ENCODE results near the gene KCNJ15. TPM values are rescaled to one million over a fixed set of nuclear protein-coding genes. Genes with fewer than 3 reads are reported as not detected.

Gene KCNJ15
- total RNA-seq, 1 experiment from 2014 or later, result not detected

GRCh38 chr21:38241029-38241740, 15.6 kb upstream of the KCNJ15 start:
- Histone ChIP-seq H3K9me2 (ENCODE audit: insufficient read depth) (no peaks in the 10 kb centered on the region), H3K4me3 (replicated peaks in 1 of 2; ENCODE audit: low read depth in 1 of 2, low read length in 2 of 2) (no peak overlapping the region), H3K36me3 (ENCODE audit: control insufficient read depth in 1 of 2, insufficient read depth in 2 of 2, low read length in 2 of 2) (no peaks in the 10 kb centered on the region), H3K27me3 (ENCODE audit: insufficient read depth, low read length) (no peaks in the 10 kb centered on the region), H4K20me1 (ENCODE audit: insufficient read depth) (no peaks in the 10 kb centered on the region), H3K9me3 (ENCODE audit: control insufficient read depth in 1 of 2, insufficient read depth in 1 of 2, low read depth in 1 of 2, low read length in 2 of 2) (peaks cover 0 to 21% of the 10 kb centered on the region in 2 experiments; a peak in 1 of 4 replicates), H3K4me1 (ENCODE audit: control insufficient read depth in 1 of 2, insufficient read depth in 2 of 2, low read length in 2 of 2) (no peaks in the 10 kb centered on the region), H3K79me2 (ENCODE audit: insufficient read depth, low read length) (no peaks in the 10 kb centered on the region), H3K27ac (ENCODE audit: low read depth, low read length) (no peak overlapping the region), H3K4me2 (ENCODE audit: low read length) (no peak overlapping the region), H3K9ac (ENCODE audit: low read length) (no peak overlapping the region), H2AFZ (ENCODE audit: low read depth, low read length, poor library complexity, severe bottlenecking) (no peak overlapping the region)
- BruUV-seq (replicated peaks), result no TSS peak
- ChIA-PET POLR2A (no interaction called here), RAD21 (ENCODE audit: low non-redundant PET in 1 of 2, low total read pairs in 2 of 2, uncharacterized antibody in 2 of 2, unreplicated experiment in 2 of 2) (no interaction called here), CTCF (no interaction called here)
- TF ChIP-seq EZH2phosphoT487 (IDR thresholded peaks at IDR 0.05; ENCODE audit: borderline replicate concordance), result no peak
- no peak for TF ChIP-seq CTCF (IDR thresholded peaks at IDR 0.05 in 2 of 3, conservative IDR thresholded peaks at IDR 0.05 in 1 of 3; ENCODE audit: borderline replicate concordance in 1 of 3, insufficient read depth in 1 of 3, low read depth in 2 of 3, low read length in 2 of 3)
- TF ChIP-seq SRF (IDR thresholded peaks at IDR 0.05; ENCODE audit: low read depth), result no peak
- no peak for TF ChIP-seq MAX (IDR thresholded peaks at IDR 0.05)
- ATAC-seq (no peak), DNase-seq (ENCODE audit: low read depth, low spot score) (no peak)
- intact Hi-C loops (cut with micrococcal nuclease), result no loop called here

GRCh38 chr21:38242061-38242460, 14.7 kb upstream of the KCNJ15 start:
- H3K4me1 ChIP-seq (ENCODE audit: control insufficient read depth in 1 of 2, insufficient read depth in 2 of 2, low read length in 2 of 2), result no peaks in the 10 kb centered on the region
- TF ChIP-seq REST (IDR thresholded peaks at IDR 0.05; ENCODE audit: low read depth) (no peak), POLR2A (IDR thresholded peaks at IDR 0.05; ENCODE audit: borderline replicate concordance, extremely low read depth, insufficient read depth, insufficient read length) (no peak), EGR1 (IDR thresholded peaks at IDR 0.05; ENCODE audit: low read depth) (no peak), SP1 (IDR thresholded peaks at IDR 0.05; ENCODE audit: low read depth) (no peak), ZNF274 (IDR thresholded peaks at IDR 0.05; ENCODE audit: low read depth, low read length) (no peak), EZH2phosphoT487 (IDR thresholded peaks at IDR 0.05; ENCODE audit: borderline replicate concordance) (no peak), ELF1 (IDR thresholded peaks at IDR 0.05; ENCODE audit: borderline replicate concordance, low read depth) (no peak), POLR2AphosphoS5 (IDR thresholded peaks at IDR 0.05; ENCODE audit: low read depth, low read length) (no peak), YY1 (IDR thresholded peaks at IDR 0.05; ENCODE audit: extremely low read depth, insufficient replicate concordance, low read depth, low read length) (no peak), SRF (IDR thresholded peaks at IDR 0.05; ENCODE audit: low read depth) (no peak), ZFX (IDR thresholded peaks at IDR 0.05) (no peak), JUND (IDR thresholded peaks at IDR 0.05) (no peak)
- H3K36me3 ChIP-seq (ENCODE audit: control insufficient read depth in 1 of 2, insufficient read depth in 2 of 2, low read length in 2 of 2), result no peaks in the 10 kb centered on the region
- ChIA-PET POLR2A (no interaction called here), CTCF (no interaction called here), RAD21 (ENCODE audit: low non-redundant PET in 1 of 2, low total read pairs in 2 of 2, uncharacterized antibody in 2 of 2, unreplicated experiment in 2 of 2) (no interaction called here)
- no peak overlapping the region for H3K27ac ChIP-seq (ENCODE audit: low read depth, low read length)
- intact Hi-C loops (cut with micrococcal nuclease), result no loop called here
- no peak overlapping the region for H2AFZ ChIP-seq (ENCODE audit: low read depth, low read length, poor library complexity, severe bottlenecking)
- peaks cover 0 to 22% of the 10 kb centered on the region in 2 experiments; a peak in 1 of 4 replicates for H3K9me3 ChIP-seq (ENCODE audit: control insufficient read depth in 1 of 2, insufficient read depth in 1 of 2, low read depth in 1 of 2, low read length in 2 of 2)
- H3K4me2 ChIP-seq (ENCODE audit: low read length), result no peak overlapping the region
- no peaks in the 10 kb centered on the region for H3K9me2 ChIP-seq (ENCODE audit: insufficient read depth)
- H3K27me3 ChIP-seq (ENCODE audit: insufficient read depth, low read length), result no peaks in the 10 kb centered on the region
- H3K4me3 ChIP-seq (replicated peaks in 1 of 2; ENCODE audit: low read depth in 1 of 2, low read length in 2 of 2), result no peak overlapping the region
- DNase-seq (ENCODE audit: low read depth, low spot score), result no peak
- H4K20me1 ChIP-seq (ENCODE audit: insufficient read depth), result no peaks in the 10 kb centered on the region
- BruUV-seq (replicated peaks), result no TSS peak
- ATAC-seq, result no peak
- no peak overlapping the region for H3K9ac ChIP-seq (ENCODE audit: low read length)
- no peaks in the 10 kb centered on the region for H3K79me2 ChIP-seq (ENCODE audit: insufficient read depth, low read length)

Data from HCT116 (cell line).